Nephron progenitor cell (in vitro differentiated cells): ENCODE measurements around the gene NLGN1.
"Not testable (repeated sequence)": the region's sequence is repeated elsewhere in the genome, so short reads cannot be mapped to it uniquely, and the experiment has no call there.

Source experiments
- DNase-seq: peaks from one replicate; pipeline ENCODE4 v3.0.0; 2021
- H3K27ac Mint-ChIP-seq: 2 replicates; pipeline ENCODE4 v1.8.0; 2021; ENCODE audit warnings: mild to moderate bottlenecking, moderate library complexity, mixed read lengths
- H3K27me3 Mint-ChIP-seq: 2 replicates; pipeline ENCODE4 v1.8.0; 2021; ENCODE audit warnings: mild to moderate bottlenecking, low read depth, mixed read lengths; ENCODE audit not compliant: poor library complexity
- H3K36me3 Mint-ChIP-seq: 2 replicates; pipeline ENCODE4 v1.8.0; 2021; ENCODE audit warnings: low read depth, mixed read lengths
- H3K4me1 Mint-ChIP-seq: 2 replicates; pipeline ENCODE4 v1.8.0; 2021; ENCODE audit warnings: mixed read lengths
- H3K4me3 Mint-ChIP-seq: 2 replicates; pipeline ENCODE4 v1.8.0; 2021; ENCODE audit warnings: mild to moderate bottlenecking, moderate library complexity, mixed read lengths
- H3K9me3 Mint-ChIP-seq: 2 replicates; pipeline ENCODE4 v1.8.0; 2021; ENCODE audit warnings: mild to moderate bottlenecking, moderate library complexity, mixed read lengths
- CTCF ChIP-seq: fragments of 200-600 bp; sonication (generic); IDR thresholded peaks from 2 replicates; pipeline ENCODE4 v1.5.0; 2021; ENCODE audit warnings: antibody characterized with exemption

Gene NLGN1

GRCh38 chr3:173529062-173529711, 131.6 kb downstream of the NLGN1 start:
- no peaks in the 10 kb centered on the region for H3K4me1 Mint-ChIP-seq
- no peak overlapping the region for H3K27ac Mint-ChIP-seq
- H3K9me3 Mint-ChIP-seq = peaks cover 50% of the 10 kb centered on the region
- peak; percentile 38 for TF ChIP-seq CTCF
- no peak for DNase-seq
- H3K36me3 Mint-ChIP-seq = peaks cover 31% of the 10 kb centered on the region
- H3K27me3 Mint-ChIP-seq = no peaks in the 10 kb centered on the region
- no peak overlapping the region for H3K4me3 Mint-ChIP-seq

DNA sequence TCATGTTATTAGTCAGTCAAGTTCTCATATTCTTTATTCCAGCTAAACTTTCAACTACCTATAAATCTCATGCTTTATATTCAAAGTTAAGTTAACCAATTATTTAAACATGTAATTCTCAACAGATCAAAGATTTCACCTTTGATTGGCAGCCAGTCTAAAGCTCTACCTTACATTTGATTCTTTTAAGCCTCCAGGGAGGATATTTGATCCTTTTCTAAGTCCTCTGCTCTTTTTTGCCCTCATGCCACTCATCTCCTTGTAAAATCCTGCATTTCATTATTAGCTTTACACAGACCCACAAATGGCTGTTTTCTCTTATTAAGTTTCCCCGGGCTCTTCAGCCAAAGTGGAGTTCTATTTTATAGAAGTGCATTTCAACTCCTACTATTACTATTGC, 134.1 kb downstream of the NLGN1 start:
- peaks cover 16% of the 10 kb centered on the region for H3K36me3 Mint-ChIP-seq
- TF ChIP-seq CTCF = no peak
- H3K27ac Mint-ChIP-seq = no peak overlapping the region
- H3K4me1 Mint-ChIP-seq = no peaks in the 10 kb centered on the region
- peaks cover 27% of the 10 kb centered on the region for H3K9me3 Mint-ChIP-seq
- no peak for DNase-seq
- H3K27me3 Mint-ChIP-seq = no peaks in the 10 kb centered on the region
- no peak overlapping the region for H3K4me3 Mint-ChIP-seq

DNA sequence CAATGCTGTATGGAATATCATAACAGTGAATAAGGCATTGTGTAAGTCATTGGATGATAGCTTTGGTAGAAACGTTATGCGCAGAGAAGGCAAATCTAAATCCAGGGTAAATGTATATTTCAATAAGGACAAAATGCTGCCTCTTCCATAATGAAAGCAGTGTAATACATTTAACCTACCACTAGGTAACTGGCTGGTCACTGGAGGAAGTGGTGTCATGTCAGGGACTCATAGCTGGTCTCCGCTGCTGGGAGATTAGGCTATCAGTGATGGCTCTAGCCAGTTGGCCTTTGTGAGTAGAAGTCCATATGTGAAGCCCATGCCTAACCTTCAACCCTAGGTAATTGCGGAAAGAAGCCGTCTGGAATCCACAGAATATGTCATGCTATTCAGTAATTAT, 140.9 kb downstream of the NLGN1 start:
- H3K4me1 Mint-ChIP-seq = no peaks in the 10 kb centered on the region
- no peaks in the 10 kb centered on the region for H3K9me3 Mint-ChIP-seq
- H3K36me3 Mint-ChIP-seq = no peaks in the 10 kb centered on the region
- no peak for DNase-seq
- peak; percentile 8 for TF ChIP-seq CTCF
- no peaks in the 10 kb centered on the region for H3K27me3 Mint-ChIP-seq
- H3K27ac Mint-ChIP-seq = no peak overlapping the region
- H3K4me3 Mint-ChIP-seq = no peak overlapping the region

DNA sequence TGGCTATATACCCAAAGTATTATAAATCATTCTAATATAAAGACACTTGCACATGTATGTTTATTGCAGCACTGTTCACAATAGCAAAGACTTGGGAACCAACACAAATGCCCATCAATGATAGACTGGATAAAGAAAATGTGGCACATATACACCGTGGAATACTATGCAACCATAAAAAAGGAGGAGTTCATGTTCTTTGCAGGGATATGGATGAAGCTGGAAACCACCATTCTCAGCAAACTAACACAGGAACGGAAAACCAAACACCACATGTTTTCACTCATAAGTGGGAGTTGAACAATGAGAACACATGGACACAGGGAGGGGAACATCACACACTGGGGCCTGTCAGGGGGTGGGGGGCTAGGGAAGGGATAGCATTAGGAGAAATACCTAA, 148.0 kb downstream of the NLGN1 start:
- not testable (repeated sequence) for H3K36me3 Mint-ChIP-seq, H3K27me3 Mint-ChIP-seq, DNase-seq, H3K4me3 Mint-ChIP-seq, H3K27ac Mint-ChIP-seq, H3K9me3 Mint-ChIP-seq
- H3K4me1 Mint-ChIP-seq = peaks cover 14% of the 10 kb centered on the region

GRCh38 chr3:173547070-173547469, 149.5 kb downstream of the NLGN1 start:
- Mint-ChIP-seq H3K36me3 (no peaks in the 10 kb centered on the region), H3K27me3 (no peaks in the 10 kb centered on the region), H3K9me3 (no peaks in the 10 kb centered on the region), H3K4me3 (no peak overlapping the region), H3K4me1 (peaks cover 16% of the 10 kb centered on the region), H3K27ac (no peak overlapping the region)
- no peak for TF ChIP-seq CTCF
- DNase-seq = no peak

GRCh38 chr3:173548261-173548660, 150.7 kb downstream of the NLGN1 start:
- Mint-ChIP-seq H3K27ac (peak overlapping the region; percentile 5), H3K9me3 (no peaks in the 10 kb centered on the region), H3K4me1 (peaks cover 25% of the 10 kb centered on the region), H3K27me3 (no peaks in the 10 kb centered on the region), H3K4me3 (no peak overlapping the region), H3K36me3 (no peaks in the 10 kb centered on the region)
- DNase-seq = no peak
- TF ChIP-seq CTCF = no peak
